ENCODE data around the gene LGALSL.

GRCh38 chr2:64405581-64406406, 48.2 kb upstream of the LGALSL start:
- TF ChIP-seq CTCF (IDR thresholded peaks at IDR 0.05): no peak
- no peak for TF ChIP-seq EZH2 (IDR thresholded peaks at IDR 0.05; ENCODE audit: borderline replicate concordance, insufficient read depth, low read depth, low read length, poor library complexity, severe bottlenecking)
